ENCODE data around the gene UBE2D2.
A peak's percentile ranks its signal among the peaks of the same experiment; 100 is the strongest.

The UBE2D2 gene

GRCh38 chr5:139642891-139643871 lies 82.0 kb downstream of the UBE2D2 start:
- Histone ChIP-seq H3K4me1 (ENCODE audit: insufficient read depth, poor library complexity, severe bottlenecking) (no peaks in the 10 kb centered on the region), H3K27ac (ENCODE audit: poor library complexity, severe bottlenecking) (no peak overlapping the region), H3K27me3 (ENCODE audit: insufficient read depth, poor library complexity, severe bottlenecking) (peaks cover 13% of the 10 kb centered on the region), H3K9me3 (ENCODE audit: severe bottlenecking) (no peaks in the 10 kb centered on the region), H3K4me3 (ENCODE audit: severe bottlenecking) (no peak overlapping the region), H3K36me3 (ENCODE audit: low read depth) (no peaks in the 10 kb centered on the region)
- TF ChIP-seq CTCF (IDR thresholded peaks at IDR 0.05; ENCODE audit: poor library complexity, severe bottlenecking), result no peak
- DNase-seq (ENCODE audit: low spot score) (peak; percentile 60), ATAC-seq (ENCODE audit: low read depth) (no peak)

- DNase-seq (ENCODE audit: low spot score) (peak; percentile 62), ATAC-seq (ENCODE audit: low read depth) (no peak)
- Histone ChIP-seq H3K27ac (ENCODE audit: poor library complexity, severe bottlenecking) (no peak overlapping the region), H3K4me1 (ENCODE audit: insufficient read depth, poor library complexity, severe bottlenecking) (no peaks in the 10 kb centered on the region), H3K9me3 (ENCODE audit: severe bottlenecking) (no peaks in the 10 kb centered on the region), H3K36me3 (ENCODE audit: low read depth) (no peaks in the 10 kb centered on the region), H3K4me3 (ENCODE audit: severe bottlenecking) (no peak overlapping the region), H3K27me3 (ENCODE audit: insufficient read depth, poor library complexity, severe bottlenecking) (peaks cover 16% of the 10 kb centered on the region)
- TF ChIP-seq CTCF (IDR thresholded peaks at IDR 0.05; ENCODE audit: poor library complexity, severe bottlenecking), result no peak
Observed at GRCh38 chr5:139644001-139644456, 82.9 kb downstream of the UBE2D2 start.

GRCh38 chr5:139644646-139645429 lies 83.7 kb downstream of the UBE2D2 start:
- ATAC-seq (ENCODE audit: low read depth) (no peak), DNase-seq (ENCODE audit: low spot score) (peak; percentile 35)
- no peaks in the 10 kb centered on the region for H3K4me1 ChIP-seq (ENCODE audit: insufficient read depth, poor library complexity, severe bottlenecking)
- H3K9me3 ChIP-seq (ENCODE audit: severe bottlenecking), result no peaks in the 10 kb centered on the region
- H3K36me3 ChIP-seq (ENCODE audit: low read depth), result no peaks in the 10 kb centered on the region
- no peak overlapping the region for H3K4me3 ChIP-seq (ENCODE audit: severe bottlenecking)
- TF ChIP-seq CTCF (IDR thresholded peaks at IDR 0.05; ENCODE audit: poor library complexity, severe bottlenecking), result no peak
- no peak overlapping the region for H3K27ac ChIP-seq (ENCODE audit: poor library complexity, severe bottlenecking)
- peaks cover 24% of the 10 kb centered on the region for H3K27me3 ChIP-seq (ENCODE audit: insufficient read depth, poor library complexity, severe bottlenecking)

GRCh38 chr5:139645430-139645871 lies 84.3 kb downstream of the UBE2D2 start:
- Histone ChIP-seq H3K27ac (ENCODE audit: poor library complexity, severe bottlenecking) (no peak overlapping the region), H3K9me3 (ENCODE audit: severe bottlenecking) (no peaks in the 10 kb centered on the region), H3K36me3 (ENCODE audit: low read depth) (no peaks in the 10 kb centered on the region), H3K27me3 (ENCODE audit: insufficient read depth, poor library complexity, severe bottlenecking) (peaks cover 30% of the 10 kb centered on the region), H3K4me1 (ENCODE audit: insufficient read depth, poor library complexity, severe bottlenecking) (no peaks in the 10 kb centered on the region), H3K4me3 (ENCODE audit: severe bottlenecking) (no peak overlapping the region)
- TF ChIP-seq CTCF (IDR thresholded peaks at IDR 0.05; ENCODE audit: poor library complexity, severe bottlenecking), result no peak
- DNase-seq (ENCODE audit: low spot score) (peak; percentile 34), ATAC-seq (ENCODE audit: low read depth) (no peak)

Measured in RWPE2 (cell line).